ENCODE results near the gene FBLN2.
"Not testable (repeated sequence)": the region's sequence is repeated elsewhere in the genome, so short reads cannot be mapped to it uniquely, and the experiment has no call there.

FBLN2 gene

DNA sequence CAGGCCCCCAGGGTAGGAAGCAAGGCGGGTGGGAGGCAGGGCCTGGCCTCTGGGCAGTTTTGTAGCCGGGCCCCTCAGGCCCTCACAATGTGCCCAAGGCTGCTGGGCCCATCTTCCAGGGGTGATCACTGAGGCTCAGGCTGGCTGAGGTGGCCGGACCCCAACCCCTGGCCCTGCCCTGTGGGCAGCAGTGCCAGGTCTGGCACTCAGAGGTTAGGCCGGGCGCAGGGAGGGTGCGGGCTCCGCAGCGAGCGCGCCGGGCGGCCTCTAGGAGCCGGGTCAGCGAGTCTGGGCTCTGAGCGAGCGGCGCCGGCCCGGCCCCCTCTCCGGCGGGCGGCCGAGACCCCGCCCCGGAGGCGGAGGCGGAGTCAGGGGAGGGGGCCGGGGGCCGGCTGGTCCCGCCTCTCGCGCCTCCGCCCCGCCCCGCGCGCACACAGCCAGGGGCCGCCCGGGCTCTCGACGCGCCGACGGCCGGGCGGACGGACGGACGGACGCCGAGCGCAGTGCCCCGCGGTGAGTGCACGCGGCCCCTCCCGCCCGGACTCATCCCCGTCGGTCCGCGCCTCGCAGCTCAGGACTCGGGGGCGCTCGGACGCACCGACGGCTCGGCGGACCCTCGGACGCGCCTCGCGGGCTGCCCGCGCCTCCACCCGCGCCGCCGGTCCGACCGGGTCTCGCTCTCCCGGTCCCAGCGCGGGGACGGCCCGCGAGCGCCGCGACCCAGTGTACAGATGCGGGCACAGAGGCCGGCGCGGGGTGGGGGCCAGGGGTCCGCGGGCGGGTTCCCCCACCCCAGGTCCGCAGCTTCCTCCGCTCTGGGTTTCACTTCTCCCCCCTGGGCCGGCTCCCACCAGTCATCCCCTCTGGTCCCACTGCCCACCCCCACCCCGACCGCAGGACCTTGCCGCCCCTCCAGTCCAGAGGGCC, at the start of gene FBLN2:
TSS of gene FBLN2 (plus strand) at position 430 of the 927 bp plus-strand sequence. CDS start 21,231 bp downstream, outside the sequence.
- no peak for DNase-seq

- DNase-seq, result not testable (repeated sequence)
Observed at GRCh38 chr3:13499246-13499645, 49.7 kb upstream of the FBLN2 start.

GRCh38 chr3:13500133-13500885, 48.6 kb upstream of the FBLN2 start:
- no peak for DNase-seq

- DNase-seq, result no peak
Observed at GRCh38 chr3:13501056-13501455, 47.9 kb upstream of the FBLN2 start.

GRCh38 chr3:13501521-13501920, 47.4 kb upstream of the FBLN2 start:
- no peak for DNase-seq

GRCh38 chr3:13501958-13502790, 46.8 kb upstream of the FBLN2 start:
- DNase-seq, result no peak

DNA sequence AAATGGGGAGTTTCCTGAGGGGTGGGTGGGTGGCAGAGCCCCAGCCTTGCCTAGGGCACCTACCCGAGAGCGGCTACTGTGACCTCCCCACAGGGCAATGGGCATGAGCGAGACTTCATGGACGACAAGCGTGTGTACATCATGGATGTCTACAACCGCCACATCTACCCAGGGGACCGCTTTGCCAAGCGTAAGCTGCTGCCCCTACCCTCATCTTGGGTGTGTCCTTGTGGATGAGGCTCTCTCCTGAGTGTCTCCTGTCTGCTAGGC, 46.2 kb upstream of the FBLN2 start:
- DNase-seq, result no peak

GRCh38 chr3:13504161-13504831, 44.6 kb upstream of the FBLN2 start:
- no peak for DNase-seq

GRCh38 chr3:13505147-13506130, 43.5 kb upstream of the FBLN2 start:
- DNase-seq, result no peak

DNA sequence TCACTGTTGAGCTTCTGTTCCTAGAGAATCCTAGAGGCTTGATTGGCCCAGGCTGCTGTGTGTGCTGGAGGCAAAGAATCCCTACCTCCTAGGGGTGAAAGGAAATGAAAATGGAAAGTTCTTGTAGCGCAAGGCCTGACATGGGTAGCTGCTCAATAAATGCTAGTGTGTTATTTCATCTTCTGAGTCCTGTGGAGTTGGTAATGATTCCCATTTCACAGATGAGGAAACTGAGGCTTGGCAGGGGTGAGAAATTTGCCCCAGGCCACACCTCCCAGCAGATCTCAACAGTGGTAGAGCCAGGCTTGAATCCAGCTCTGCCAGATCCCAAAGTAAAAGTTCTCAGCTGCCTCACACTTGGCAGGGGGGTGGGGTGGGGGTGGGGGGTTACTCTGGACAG, 42.7 kb upstream of the FBLN2 start:
- DNase-seq, result no peak

GRCh38 chr3:13506680-13507079, 42.2 kb upstream of the FBLN2 start:
- no peak for DNase-seq

DNA sequence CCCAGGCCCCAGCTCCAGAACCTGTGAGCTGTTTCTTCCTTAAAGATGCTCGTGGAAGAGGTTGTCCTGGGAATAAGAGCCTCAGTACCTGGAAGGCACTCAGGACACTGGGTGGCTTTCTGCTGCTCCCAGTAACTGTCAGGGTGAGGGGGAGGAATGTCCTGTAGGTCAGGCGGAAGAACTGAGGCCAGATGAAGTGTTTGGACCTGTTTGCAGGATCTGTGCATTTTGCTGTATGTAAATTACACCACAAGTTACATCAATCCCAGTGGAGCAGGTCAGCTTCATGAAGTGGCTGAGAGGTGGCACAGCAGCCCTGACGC, 41.7 kb upstream of the FBLN2 start:
- DNase-seq, result no peak

- no peak for DNase-seq
Observed at GRCh38 chr3:13507570-13508339, 41.2 kb upstream of the FBLN2 start.

DNA sequence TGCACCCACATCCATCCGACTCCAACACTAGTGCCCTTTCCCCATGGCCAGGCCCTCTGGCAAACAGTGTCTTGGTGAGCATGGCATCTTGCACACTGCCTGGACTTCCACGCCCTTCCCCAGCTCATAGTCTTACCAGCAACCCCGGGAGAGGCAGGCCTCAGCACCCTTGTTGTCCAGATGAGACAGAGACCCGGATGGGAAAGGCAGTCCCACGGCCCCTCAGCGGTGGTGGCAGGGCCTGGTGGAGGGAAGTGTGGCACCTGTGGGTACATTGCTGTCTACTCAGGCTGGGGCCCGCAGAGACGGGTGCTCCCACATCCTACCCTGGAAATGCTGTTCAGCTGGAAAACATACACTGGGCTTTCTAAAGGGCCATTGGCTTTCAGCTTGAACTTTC, 40.4 kb upstream of the FBLN2 start:
- no peak for DNase-seq

DNA sequence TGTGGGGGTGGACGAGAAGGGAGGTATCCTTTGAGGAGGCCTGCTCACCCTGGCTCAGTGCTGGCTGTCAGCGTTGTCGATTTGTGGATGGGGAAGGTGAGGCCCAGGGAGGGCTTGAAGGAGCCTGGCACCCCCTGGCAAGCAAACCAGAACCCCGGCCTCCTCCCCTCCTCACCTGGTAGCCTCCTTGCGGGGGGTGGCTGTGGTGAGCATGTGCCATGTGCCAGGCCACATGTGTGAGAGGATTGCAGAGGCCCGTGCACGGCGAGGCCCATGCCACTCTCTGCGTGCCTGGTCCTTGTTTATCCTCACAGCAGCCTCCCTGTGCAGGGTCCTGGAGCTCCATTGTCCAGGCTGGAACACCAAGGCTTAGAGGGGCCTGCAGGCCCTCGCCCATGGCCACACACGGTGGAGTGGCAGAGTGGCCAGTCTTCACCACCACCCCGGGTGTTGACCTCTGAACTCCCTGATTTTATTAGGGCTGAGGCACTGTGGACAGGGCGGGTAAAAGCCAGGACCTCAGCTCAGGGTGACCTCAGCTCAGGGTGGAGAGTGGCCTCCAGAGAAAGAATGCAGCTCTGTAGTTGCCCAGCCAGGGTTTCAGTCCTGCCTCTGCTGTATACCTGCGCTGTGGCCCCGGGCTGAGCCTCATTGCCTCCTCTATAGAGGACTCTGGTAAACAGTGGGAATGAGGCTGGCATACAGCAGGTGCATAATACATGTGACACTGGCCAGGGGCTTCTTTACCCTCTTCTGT, 39.7 kb upstream of the FBLN2 start:
- DNase-seq, result no peak

DNA sequence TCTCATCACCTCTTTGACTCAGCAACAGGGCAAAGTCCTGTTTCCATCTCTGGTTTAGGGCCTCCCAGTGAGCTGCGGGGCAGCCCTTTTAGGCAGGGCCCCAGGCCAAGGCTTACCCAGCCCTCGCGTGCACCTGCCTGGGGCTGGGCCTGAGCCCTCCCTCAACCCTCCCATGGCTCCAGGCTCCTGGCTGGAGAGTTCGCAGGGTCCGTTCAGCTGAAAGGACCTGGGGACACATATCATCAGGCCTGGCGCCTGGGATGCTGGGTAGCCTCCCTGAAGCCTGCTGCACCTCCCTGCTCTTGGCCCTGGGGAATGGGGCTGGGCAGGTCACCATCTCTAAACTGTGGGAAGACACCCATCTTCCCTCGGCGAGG, 39.1 kb upstream of the FBLN2 start:
- no peak for DNase-seq

DNA sequence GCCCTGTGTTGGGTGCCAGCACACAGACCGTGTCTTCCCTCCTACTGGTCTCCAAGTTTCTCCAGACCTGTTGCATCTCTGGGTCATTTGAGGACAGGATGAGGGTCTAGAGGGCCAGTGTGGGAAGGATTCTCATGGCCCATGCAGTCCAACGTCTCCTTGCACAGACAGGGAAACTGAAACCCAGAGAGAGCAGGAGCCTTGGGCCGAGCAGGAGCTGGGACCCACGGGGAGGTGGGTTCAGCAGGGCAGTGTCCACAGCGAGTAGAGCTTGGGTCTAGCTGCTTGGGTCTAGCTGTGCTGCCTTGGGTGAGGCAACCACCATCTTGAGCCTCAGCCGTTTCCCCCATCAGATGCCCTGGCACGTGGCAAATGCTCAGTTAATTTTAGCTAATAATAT, 36.5 kb upstream of the FBLN2 start:
- DNase-seq, result no peak

DNA sequence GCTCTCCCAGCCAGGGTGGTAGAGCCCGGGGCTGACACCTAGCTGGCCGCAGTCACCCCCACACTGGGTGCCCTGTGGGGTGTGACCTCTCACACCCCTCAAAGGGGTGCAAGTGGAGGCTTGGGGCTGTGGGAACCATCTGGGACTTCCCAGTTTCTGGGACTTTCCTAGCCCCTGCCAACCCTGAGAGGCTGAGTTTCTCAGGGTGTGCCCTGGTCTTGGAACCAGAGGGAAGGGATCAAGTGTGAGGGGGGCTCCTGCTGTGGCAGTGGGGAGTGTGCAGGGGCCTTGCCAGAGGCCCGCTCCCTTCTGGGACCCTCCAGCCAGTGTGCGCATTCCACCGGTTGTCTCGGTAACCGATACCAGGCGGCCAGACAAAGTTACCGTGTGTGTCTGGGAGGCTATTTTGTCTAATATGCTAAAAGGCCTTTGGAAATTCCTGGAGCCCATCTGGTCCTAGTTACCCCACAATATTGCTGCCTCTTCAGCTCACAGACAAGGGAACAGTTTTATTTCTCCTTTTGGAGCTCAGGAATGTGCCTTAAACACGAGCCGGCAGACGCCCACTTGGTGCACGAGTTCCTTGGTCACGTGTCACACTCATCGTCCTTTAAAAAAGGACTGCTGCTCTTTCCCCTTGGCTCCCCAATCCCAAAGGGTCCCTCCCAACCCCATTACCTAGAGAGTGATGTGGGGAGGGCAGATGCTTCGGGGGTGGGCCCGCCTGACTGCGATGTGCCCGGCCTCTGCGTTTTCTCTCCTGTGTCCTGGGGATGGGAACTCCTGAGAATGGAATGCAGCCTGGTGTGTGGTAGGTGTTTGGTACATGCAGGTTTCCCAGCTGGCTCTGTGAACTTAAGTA, 35.6 kb upstream of the FBLN2 start:
- no peak for DNase-seq

DNA sequence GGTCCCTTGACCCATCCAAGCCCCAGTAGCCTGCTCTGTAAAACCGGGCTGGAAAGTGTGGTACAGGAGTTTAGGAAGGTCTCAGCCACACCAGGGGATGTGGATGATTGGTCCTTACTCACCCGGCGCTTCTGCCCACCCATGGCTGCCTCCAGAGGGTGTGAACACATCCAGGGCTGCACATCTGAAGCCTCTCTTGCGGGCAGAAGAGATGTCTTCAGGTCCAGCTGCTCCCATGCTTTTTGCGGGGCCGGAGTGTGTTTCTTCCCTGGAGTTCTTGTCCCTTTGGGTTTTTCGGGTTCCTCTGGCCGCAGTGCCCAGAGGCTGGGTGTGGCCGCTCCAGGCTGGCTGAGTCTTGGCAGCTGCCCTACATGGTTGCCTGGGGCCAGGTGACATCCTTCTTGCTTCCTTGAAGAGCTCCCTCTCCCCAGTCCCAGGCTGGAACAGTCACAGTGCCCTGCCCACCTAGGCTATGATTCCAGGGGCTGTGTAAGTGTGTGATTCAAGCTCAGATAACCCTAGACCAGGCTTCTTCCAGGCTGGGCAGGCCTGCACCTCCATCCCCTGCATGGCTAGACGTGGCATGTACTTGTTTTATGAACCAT, 34.9 kb upstream of the FBLN2 start:
- no peak for DNase-seq

All from MV-4-11 (cell line).